WERI-Rb-1 (cell line): ENCODE measurements around the gene PSMB9.

Experiments used
- DNase-seq: peaks from one replicate; pipeline ENCODE4 v3.0.0-alpha.2; 2020
- H3K27ac ChIP-seq: fragments of 250-450 bp; sonication (Bioruptor Pico); 2 replicates; pipeline ENCODE4 v1.5.1; 2020; ENCODE audit warnings: mild to moderate bottlenecking, moderate library complexity
- H3K27me3 ChIP-seq: fragments of 250-450 bp; sonication (Bioruptor Pico); 2 replicates; pipeline ENCODE4 v1.5.1; 2021; ENCODE audit warnings: mild to moderate bottlenecking, low read depth, moderate library complexity; ENCODE audit not compliant: insufficient read depth, severe bottlenecking
- H3K36me3 ChIP-seq: fragments of 250-450 bp; sonication (Bioruptor Pico); 2 replicates; pipeline ENCODE4 v1.5.1; 2020; ENCODE audit warnings: mild to moderate bottlenecking, moderate library complexity
- H3K4me3 ChIP-seq: 2 replicates; pipeline ENCODE4 v1.5.1; 2011; ENCODE audit warnings: low read depth, mild to moderate bottlenecking, control low read depth, low read length
- H3K9me3 ChIP-seq: fragments of 250-450 bp; sonication (Bioruptor Pico); 2 replicates; pipeline ENCODE4 v1.5.1; 2021; ENCODE audit warnings: mild to moderate bottlenecking, moderate library complexity; ENCODE audit not compliant: severe bottlenecking
- CTCF ChIP-seq: IDR thresholded peaks from 2 replicates; pipeline ENCODE4 v1.5.1; 2011; ENCODE audit warnings: low read depth, mild to moderate bottlenecking, control low read depth, inconsistent platforms, low read length

The PSMB9 gene

DNA sequence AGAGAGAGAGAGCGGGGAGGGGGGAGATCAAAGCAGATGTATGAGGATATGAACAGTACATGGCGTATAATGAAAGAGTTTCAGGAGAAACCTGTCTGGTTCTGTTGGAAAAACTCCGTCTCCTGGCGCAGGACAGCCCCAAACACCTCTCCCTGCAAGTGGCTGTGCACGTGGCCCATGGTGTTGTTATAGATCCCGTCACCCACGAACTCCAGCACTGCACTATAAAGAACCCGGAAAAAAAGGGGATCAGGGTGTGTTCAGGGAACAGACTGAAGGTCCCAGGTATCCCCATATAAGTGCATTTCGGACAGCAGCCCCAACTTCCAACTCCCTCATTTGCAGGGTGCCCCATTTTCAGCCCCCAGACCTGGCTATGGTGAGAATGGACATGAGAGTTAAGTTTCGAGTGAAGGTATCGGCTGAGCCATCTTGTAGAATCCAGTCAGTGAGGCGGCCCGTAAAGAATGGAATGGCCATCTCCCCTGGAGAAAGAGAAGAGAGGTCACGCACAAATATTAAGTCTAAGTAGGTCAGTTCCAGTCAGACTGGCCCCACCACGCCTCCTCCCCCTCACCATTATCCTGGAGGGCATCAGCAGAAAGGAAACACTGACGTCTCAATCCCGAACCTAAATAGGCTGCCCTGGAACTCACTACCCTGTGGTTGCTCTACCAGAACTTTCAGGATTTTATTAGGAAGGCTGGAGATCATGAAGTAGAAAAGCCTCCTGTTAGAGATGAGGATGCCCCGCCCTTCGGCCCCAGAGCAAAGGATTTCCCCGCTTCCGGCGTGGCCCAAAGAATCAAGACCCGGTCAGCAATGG is 1.8 kb upstream of the PSMB9 start:
- H3K9me3 ChIP-seq, result no peaks in the 10 kb centered on the region
- DNase-seq, result no peak
- H3K36me3 ChIP-seq, result no peaks in the 10 kb centered on the region
- TF ChIP-seq CTCF, result no peak
- H3K4me3 ChIP-seq, result peak overlapping the region; percentile 75
- peaks cover 43% of the 10 kb centered on the region for H3K27me3 ChIP-seq
- H3K27ac ChIP-seq, result no peak overlapping the region

DNA sequence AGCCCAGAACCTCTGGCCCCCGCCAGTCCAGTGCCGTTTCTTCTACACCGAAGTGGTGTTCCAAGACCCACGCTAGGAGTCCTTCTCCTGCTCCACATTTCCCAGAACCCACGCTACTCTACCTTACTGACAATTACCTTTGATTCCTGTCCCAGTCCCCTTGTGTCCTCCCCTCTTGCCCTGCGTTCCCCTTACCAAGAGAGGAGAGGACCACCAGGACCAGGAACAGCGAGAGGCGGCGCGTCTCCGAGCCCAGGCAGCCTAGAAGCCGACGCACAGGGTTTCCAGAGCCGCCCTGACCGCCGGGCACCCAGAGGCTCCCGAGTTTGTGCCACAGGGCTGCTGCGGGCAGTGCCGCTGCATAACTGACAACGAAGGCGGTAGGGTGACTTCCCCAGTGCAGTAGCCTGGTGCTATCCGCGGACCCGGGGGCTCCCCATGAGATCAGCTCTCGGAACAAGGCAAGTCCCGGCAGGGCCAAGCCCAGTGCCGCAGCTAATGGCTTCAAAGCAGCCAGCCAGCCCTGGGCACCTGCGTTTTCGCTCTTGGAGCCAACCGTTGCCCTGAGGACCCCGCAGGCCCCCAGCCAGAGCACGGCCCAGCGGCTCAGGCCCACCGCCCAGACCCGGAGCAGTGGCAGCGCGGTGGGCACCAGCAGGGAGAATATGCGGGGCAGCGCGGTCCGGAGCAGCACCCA is 1.0 kb upstream of the PSMB9 start:
- TF ChIP-seq CTCF, result no peak
- H3K36me3 ChIP-seq, result no peaks in the 10 kb centered on the region
- H3K4me3 ChIP-seq, result peak overlapping the region; percentile 75
- peak; percentile 48 for DNase-seq
- no peak overlapping the region for H3K27ac ChIP-seq
- no peaks in the 10 kb centered on the region for H3K9me3 ChIP-seq
- H3K27me3 ChIP-seq, result peaks cover 48% of the 10 kb centered on the region

DNA sequence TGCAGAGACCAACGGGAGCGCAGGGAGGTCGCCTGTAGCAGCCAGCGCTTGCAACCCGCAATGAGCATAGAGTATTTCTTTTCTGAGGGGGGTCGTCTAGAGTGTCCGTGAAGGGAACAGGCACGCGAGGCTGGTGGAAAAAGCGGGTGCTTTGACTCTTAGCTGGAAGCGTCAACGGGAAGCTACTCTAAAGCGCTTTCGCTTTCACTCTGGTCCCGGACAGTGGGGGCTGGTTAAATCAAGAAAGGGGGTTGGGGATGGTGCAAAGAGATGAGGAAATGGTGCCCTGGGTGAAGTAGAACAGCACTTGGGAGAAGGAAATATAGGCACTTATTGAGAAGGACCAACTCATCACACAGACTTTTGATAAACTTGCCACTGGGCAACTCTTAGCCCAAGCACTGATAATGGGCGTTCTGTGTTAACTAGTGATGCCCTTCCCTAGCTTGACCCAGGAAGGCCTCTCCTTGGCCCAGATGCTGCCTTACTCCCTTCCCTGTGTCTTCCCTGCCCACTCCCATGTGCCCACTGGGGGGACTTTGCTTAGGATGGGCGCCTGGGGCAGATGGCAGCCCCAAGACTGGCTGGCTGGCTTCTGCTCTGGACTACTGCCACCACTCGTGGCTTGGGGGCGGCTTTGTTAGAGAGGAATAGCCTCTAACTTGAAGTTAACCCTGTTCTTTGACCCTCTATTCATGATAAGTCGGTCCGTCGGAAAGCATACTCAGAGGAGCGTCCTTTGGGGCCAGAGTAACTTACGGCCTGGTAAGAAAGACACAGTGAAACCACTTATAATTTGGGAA is 585 bp downstream of the PSMB9 start:
- H3K27ac ChIP-seq, result no peak overlapping the region
- peak overlapping the region; percentile 75 for H3K4me3 ChIP-seq
- H3K27me3 ChIP-seq, result peaks cover 59% of the 10 kb centered on the region
- TF ChIP-seq CTCF, result peak; percentile 3; the same call in 1 of the 2 replicates
- H3K36me3 ChIP-seq, result no peaks in the 10 kb centered on the region
- no peaks in the 10 kb centered on the region for H3K9me3 ChIP-seq
- no peak for DNase-seq

GRCh38 chr6:32855467-32856174 is 1.6 kb downstream of the PSMB9 start:
- H3K4me3 ChIP-seq, result no peak overlapping the region
- no peaks in the 10 kb centered on the region for H3K9me3 ChIP-seq
- peaks cover 67% of the 10 kb centered on the region for H3K27me3 ChIP-seq
- TF ChIP-seq CTCF, result no peak
- no peak for DNase-seq
- no peaks in the 10 kb centered on the region for H3K36me3 ChIP-seq
- no peak overlapping the region for H3K27ac ChIP-seq

GRCh38 chr6:32857156-32857891 is 3.3 kb downstream of the PSMB9 start:
- Histone ChIP-seq H3K9me3 (no peaks in the 10 kb centered on the region), H3K27ac (no peak overlapping the region), H3K4me3 (no peak overlapping the region), H3K36me3 (no peaks in the 10 kb centered on the region), H3K27me3 (peaks cover 67% of the 10 kb centered on the region)
- no peak for DNase-seq
- no peak for TF ChIP-seq CTCF
